H1 (cell line): ENCODE results near the gene MEX3C. TPM values are rescaled to one million over a fixed set of nuclear protein-coding genes. Genes with fewer than 3 reads are reported as not detected.

Experiments used
- ATF2 ChIP-seq: IDR thresholded peaks from 2 replicates; pipeline ENCODE4 v1.6.1; 2012; ENCODE audit warnings: low read length, inconsistent platforms
- BRCA1 ChIP-seq: IDR thresholded peaks from 2 replicates; pipeline ENCODE4 v1.6.1; 2012; ENCODE audit warnings: low read depth, low read length, improper control_type of control experiment
- CTBP2 ChIP-seq: IDR thresholded peaks from 2 replicates; pipeline ENCODE4 v1.7.0; 2011; ENCODE audit warnings: borderline replicate concordance, mild to moderate bottlenecking, moderate library complexity, mixed read lengths, low read length; ENCODE audit not compliant: insufficient read depth, insufficient read length
- HDAC6 ChIP-seq: IDR thresholded peaks from one replicate; pipeline ENCODE4 v1.7.1; 2012; ENCODE audit warnings: low read depth, mild to moderate bottlenecking, inconsistent platforms, low read length, moderate library complexity
- JUN ChIP-seq: IDR thresholded peaks from 2 replicates; pipeline ENCODE4 v1.6.1; 2011; ENCODE audit warnings: low read depth, mild to moderate bottlenecking, improper control_type of control experiment, low read length
- SAP30 ChIP-seq: fragments of 300-600 bp; sonication (generic); IDR thresholded peaks from 2 replicates; pipeline ENCODE4 v1.7.1; 2012; ENCODE audit warnings: low read length, moderate library complexity, mild to moderate bottlenecking, inconsistent platforms; ENCODE audit not compliant: insufficient read depth, insufficient replicate concordance
- SUZ12 ChIP-seq: fragments of 200-600 bp; sonication (generic); IDR thresholded peaks from 2 replicates; pipeline ENCODE4 v1.6.1; 2012; ENCODE audit warnings: mild to moderate bottlenecking, inconsistent platforms, low read length, moderate library complexity, mixed read lengths
- TAF1 ChIP-seq: IDR thresholded peaks from 2 replicates; pipeline ENCODE4 v1.6.1; 2011; ENCODE audit warnings: mild to moderate bottlenecking, low read depth, low read length
- ZNF274 ChIP-seq: IDR thresholded peaks from 2 replicates; pipeline ENCODE4 v1.7.0; 2012; ENCODE audit warnings: low read length, borderline replicate concordance; ENCODE audit errors: extremely low read depth
- polyA plus RNA-seq, 7 experiments: library from polyadenylated mRNA; depleted of rRNA in 3 of 7; stranded (reverse) in 5 of 7; unstranded in 2 of 7; fragments of >200 nt in 5 of 7; fragments of 200-250 nt in 2 of 7; gene quantifications; 1 replicate in 5 of 7; 2 replicates in 1 of 7; 4 replicates in 1 of 7; pipeline versions ENCODE4 v1.2.1 to v1.2.3, GENCODE V29; 2011 to 2013; ENCODE audit warnings: missing spikeins in 2 of 7, mixed read lengths in 2 of 7
- total RNA-seq: library from RNA; stranded (reverse); fragmentation: NEBNext Ultra II Directional; extraction: Animal tissue kit (Norgen Biotek cat#: 25700); gene quantifications from 2 replicates; pipeline ENCODE4 v1.2.1, GENCODE V29; 2021

MEX3C gene
- total and polyA plus RNA-seq, 2 of the 8 experiments (the other 6 are each of a cell fraction or from before 2014, with no cell fraction given): 48.2 to 103 TPM

- TF ChIP-seq ZNF274 (no peak), TAF1 (peak; percentile 38; the same call in 1 of the 2 replicates), HDAC6 (no peak), CTBP2 (no peak), SAP30 (peak; percentile 77), ATF2 (no peak), SUZ12 (no peak), BRCA1 (no peak), JUN (no peak)
These were observed 1.9 kb downstream of the MEX3C start (continued) for GRCh38 chr18:51195451-51196117.
